Sigmoid colon (tissue), 7 donors: ENCODE results near the gene GCDH. TPM values are rescaled to one million over a fixed set of nuclear protein-coding genes. Genes with fewer than 3 reads are reported as not detected.

Experiments
- DNase-seq: peaks from one replicate; pipeline ENCODE4 v3.0.0-alpha.2; 2019
- H3K27ac ChIP-seq, 4 donors: fragments of 200-600 bp; sonication (generic); one replicate each; pipeline ENCODE4 v1.5.1; 2016 to 2019; ENCODE audit warnings: mild to moderate bottlenecking in 1 of 4
- H3K27me3 ChIP-seq, 3 donors: fragments of 200-600 bp; sonication (generic); one replicate each; pipeline ENCODE4 v1.5.1; 2019; ENCODE audit warnings: mild to moderate bottlenecking in 1 of 3
- H3K36me3 ChIP-seq, 4 donors: fragments of 200-600 bp; sonication (generic); one replicate each; pipeline ENCODE4 v1.5.1; 2016 to 2019
- H3K4me1 ChIP-seq, 4 donors: fragments of 200-600 bp; sonication (generic); one replicate each; pipeline ENCODE4 v1.5.1; 2017 to 2019
- H3K4me3 ChIP-seq, 4 donors: fragments of 200-600 bp; sonication (generic); one replicate each; pipeline ENCODE4 v1.5.1; 2017 to 2019; ENCODE audit warnings: mild to moderate bottlenecking in 2 of 4, moderate library complexity in 1 of 4
- H3K9me3 ChIP-seq, 4 donors: fragments of 200-600 bp in 3 of 4; sonication (generic) in 3 of 4; one replicate each; pipeline versions ENCODE4 v1.5.1 to v1.6.1; 2013 to 2019
- CTCF ChIP-seq, 4 experiments: fragments of 450-650 bp in 3 of 4; fragments of 200-600 bp in 1 of 4; IDR thresholded peaks; one replicate each; pipeline ENCODE4 v1.5.1; 2016 to 2019; ENCODE audit warnings: antibody characterized with exemption in 4 of 4, mild to moderate bottlenecking in 3 of 4, moderate library complexity in 2 of 4
- EP300 ChIP-seq, 4 donors: sonication (generic); formaldehyde crosslinking; IDR thresholded peaks; one replicate each; pipeline ENCODE4 v1.6.1; 2017; ENCODE audit warnings: antibody characterized with exemption in 4 of 4
- POLR2A ChIP-seq, 2 donors: fragments of 450-650 bp; IDR thresholded peaks; one replicate each; pipeline ENCODE4 v1.6.1; 2016; ENCODE audit warnings: antibody characterized with exemption in 2 of 2, mild to moderate bottlenecking in 2 of 2, moderate library complexity in 2 of 2
- POLR2AphosphoS5 ChIP-seq, 4 donors: sonication (generic); formaldehyde crosslinking; IDR thresholded peaks; one replicate each; pipeline ENCODE4 v1.6.1; 2017; ENCODE audit warnings: antibody characterized with exemption in 4 of 4
- WGBS, 2 donors: extraction: QIAGEN DNeasy Blood & Tissue Kit; methylation state at CpG; one replicate each; pipeline ENCODE4 v1.1.7; 2013; 5-methylcytosine and 5-hydroxymethylcytosine counted together
- intact Hi-C: fragments of 100-400 bp; cut with DNase I; formaldehyde crosslinking; loops from one replicate; pipeline ENCODE4 v1.15.1; 2023
- polyA plus RNA-seq, 3 donors: library from polyadenylated mRNA; stranded (reverse); fragments of 200-250 nt; gene quantifications; one replicate each; pipeline ENCODE4 v1.2.3, GENCODE V29; 2013
- total RNA-seq, 4 donors: library from RNA; depleted of rRNA; stranded (reverse); fragments of >200 nt; gene quantifications; one replicate each; pipeline ENCODE4 v1.1.0, GENCODE V29; 2016
- donor health status: healthy with polysubstance abuse.
- donor health status: Bipolar disorder and iron deficiency.
- donor health status: healthy.

The GCDH gene
- total and polyA plus RNA-seq, 7 donors: 10.8 to 85.0 (median 27.1) TPM

- peaks cover 0 to 26% (median 14%) of the 10 kb centered on the region in 4 donors for H3K36me3 ChIP-seq
- peaks cover 0 to 36% (median 31%) of the 10 kb centered on the region in 4 donors for H3K4me1 ChIP-seq
- H3K9me3 ChIP-seq: no peaks in the 10 kb centered on the region
- WGBS, 2 donors: 0% methylated on average over 38 of the region's 38 CpGs
- peak within 1 kb of the TSS; percentile 50 to 88 (median 80) for H3K4me3 ChIP-seq
- TF ChIP-seq CTCF (IDR thresholded peaks at IDR 0.05) (no peak), EP300 (IDR thresholded peaks at IDR 0.05) (peak in 2 of 4 donors; percentile 21 to 75), POLR2A (IDR thresholded peaks at IDR 0.05) (peak; percentile 58 to 66), POLR2AphosphoS5 (IDR thresholded peaks at IDR 0.05) (peak; percentile 86 to 97 (median 89))
- peak within 1 kb of the TSS; percentile 89 to 97 (median 94) for H3K27ac ChIP-seq
- peak; percentile 99 for DNase-seq
- H3K27me3 ChIP-seq: peaks cover 5 to 21% (median 15%) of the 10 kb centered on the region in 3 donors
- intact Hi-C loops: loop anchor here (10.0 kb wide), 1 partner anchor 224 kb away; the partner anchor contains the start of gene LYL1
Observed at GRCh38 chr19:12881172-12881808, 9.7 kb upstream of the GCDH start, which contains the start of gene DNASE2. TSS of gene DNASE2 (minus strand) at chr19:12881449. CDS start at chr19:12881375, 74 bp downstream.

- DNase-seq: no peak
- Histone ChIP-seq H3K4me1 (peaks cover 0 to 36% (median 31%) of the 10 kb centered on the region in 4 donors), H3K27me3 (peaks cover 5 to 23% (median 15%) of the 10 kb centered on the region in 3 donors), H3K36me3 (peaks cover 0 to 13% (median 10%) of the 10 kb centered on the region in 4 donors), H3K4me3 (no peak overlapping the region), H3K9me3 (no peaks in the 10 kb centered on the region), H3K27ac (no peak overlapping the region)
- no peak for TF ChIP-seq POLR2AphosphoS5 (IDR thresholded peaks at IDR 0.05)
- intact Hi-C loops: loop anchor here (10.0 kb wide), 1 partner anchor 222 kb away; the partner anchor contains the start of gene LYL1
- 89 to 93% methylated on average over 3 of the region's 3 CpGs for WGBS, 2 donors
Observed at GRCh38 chr19:12882589-12882988, 8.4 kb upstream of the GCDH start.

GRCh38 chr19:12884202-12884601 lies 6.8 kb upstream of the GCDH start:
- no peak for DNase-seq
- Histone ChIP-seq H3K27ac (no peak overlapping the region), H3K9me3 (no peaks in the 10 kb centered on the region), H3K4me3 (no peak overlapping the region), H3K27me3 (peaks cover 5 to 23% (median 15%) of the 10 kb centered on the region in 3 donors), H3K36me3 (no peaks in the 10 kb centered on the region), H3K4me1 (peaks cover 0 to 36% (median 31%) of the 10 kb centered on the region in 4 donors)
- intact Hi-C loops: loop anchor here (10.0 kb wide), 1 partner anchor 221 kb away; the partner anchor contains the start of gene LYL1
- TF ChIP-seq EP300 (IDR thresholded peaks at IDR 0.05): no peak
- TF ChIP-seq POLR2AphosphoS5 (IDR thresholded peaks at IDR 0.05): no peak
- TF ChIP-seq CTCF (IDR thresholded peaks at IDR 0.05): no peak
- no peak for TF ChIP-seq POLR2A (IDR thresholded peaks at IDR 0.05)
- 93 to 95% methylated on average over 3 of the region's 3 CpGs for WGBS, 2 donors

- TF ChIP-seq CTCF (IDR thresholded peaks at IDR 0.05) (no peak), POLR2A (IDR thresholded peaks at IDR 0.05) (no peak), EP300 (IDR thresholded peaks at IDR 0.05) (no peak), POLR2AphosphoS5 (IDR thresholded peaks at IDR 0.05) (no peak)
- H3K4me3 ChIP-seq: no peak overlapping the region
- WGBS, 2 donors: 73 to 86% methylated on average over 12 of the region's 12 CpGs
Observed at GRCh38 chr19:12884627-12884925, 6.4 kb upstream of the GCDH start.

More at GRCh38 chr19:12884627-12884925, 6.4 kb upstream of the GCDH start:
- intact Hi-C loops: loop anchor here (10.0 kb wide), 1 partner anchor 220 kb away; the partner anchor contains the start of gene LYL1
- Histone ChIP-seq H3K27me3 (peaks cover 5 to 23% (median 15%) of the 10 kb centered on the region in 3 donors), H3K4me1 (peaks cover 0 to 36% (median 31%) of the 10 kb centered on the region in 4 donors), H3K27ac (no peak overlapping the region), H3K9me3 (no peaks in the 10 kb centered on the region), H3K36me3 (no peaks in the 10 kb centered on the region)
- no peak for DNase-seq
